Medulla oblongata (tissue), 1 donor: ENCODE measurements around the gene COG5.

Source experiments
- DNase-seq: peaks from one replicate; pipeline ENCODE4 v3.0.0-alpha.2; 2015; ENCODE audit errors: extremely low spot score

The COG5 gene

DNA sequence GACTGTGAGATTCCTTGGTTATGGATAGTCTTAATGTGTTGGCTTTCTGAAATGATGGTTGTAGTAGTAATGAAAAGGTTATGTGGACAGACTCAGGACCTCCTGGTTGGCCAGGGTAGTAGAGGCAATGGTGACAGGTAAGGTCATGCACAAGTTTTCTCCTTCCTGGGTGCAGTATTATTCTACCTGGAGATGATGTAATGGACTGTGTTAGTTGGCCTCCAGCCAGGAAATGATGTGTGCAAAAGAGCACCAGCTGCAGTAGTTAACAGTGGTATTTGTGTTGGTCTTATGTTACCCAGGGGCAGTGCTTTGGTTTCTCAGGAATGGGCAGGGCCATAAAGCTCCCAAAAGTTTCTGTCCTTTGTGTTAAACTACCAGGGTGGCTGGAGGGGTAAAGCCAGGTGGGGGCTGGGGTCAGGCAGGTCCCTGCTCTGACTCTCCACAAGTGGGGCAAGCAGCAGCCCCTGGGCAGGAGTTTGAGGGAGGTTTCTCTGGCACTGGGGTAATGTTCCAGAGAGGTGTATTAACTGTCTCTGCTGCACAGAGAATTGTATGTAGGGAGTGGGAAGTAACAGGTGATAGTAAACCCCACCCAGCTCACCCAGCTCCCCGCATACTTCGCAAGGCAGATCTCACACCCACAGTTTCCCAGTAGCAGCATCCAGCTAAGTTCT is 57.6 kb downstream of the COG5 start:
- DNase-seq: no peak

GRCh38 chr7:107505362-107505761 is 58.4 kb downstream of the COG5 start:
- no peak for DNase-seq

DNA sequence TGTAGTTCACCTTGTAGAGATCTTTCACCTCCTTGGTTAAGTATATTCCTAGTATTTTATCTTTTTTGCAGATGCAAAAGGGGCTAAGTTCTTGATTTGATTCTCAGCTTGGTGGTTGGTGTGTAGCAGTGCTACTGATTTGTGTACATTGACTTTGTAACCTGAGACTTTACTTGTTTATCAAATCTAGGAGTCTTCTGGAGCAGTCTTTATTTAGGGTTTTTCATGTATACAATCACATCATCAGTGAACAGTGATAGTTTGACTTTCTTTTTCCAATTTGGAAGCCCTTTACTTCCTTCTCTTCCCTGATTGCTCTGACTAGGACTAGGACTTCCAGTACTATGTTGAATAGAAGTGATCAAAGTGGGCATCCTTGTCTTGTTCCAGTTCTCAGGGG is 60.0 kb downstream of the COG5 start:
- DNase-seq: no peak

GRCh38 chr7:107502797-107503196 is 60.9 kb downstream of the COG5 start:
- no peak for DNase-seq

DNA sequence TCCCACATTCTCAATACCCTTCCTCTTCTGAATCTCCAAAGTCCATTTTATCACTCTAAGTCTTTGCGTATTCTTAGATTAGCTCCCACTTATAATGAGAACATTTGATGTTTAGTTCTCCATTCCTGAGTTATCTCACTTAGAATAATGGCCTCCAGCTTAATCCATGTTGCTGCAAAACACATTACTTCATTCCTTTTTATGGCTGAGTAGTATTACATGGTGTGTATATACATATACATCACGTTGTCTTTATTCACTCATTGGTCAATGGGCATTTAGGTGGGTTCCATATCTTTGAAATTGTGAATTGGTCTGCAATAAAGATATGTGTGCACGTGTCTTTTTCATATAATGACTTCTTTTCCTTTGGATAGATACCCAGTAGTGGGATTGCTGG is 61.6 kb downstream of the COG5 start:
- DNase-seq: no peak

- DNase-seq: peak; percentile 40
These were observed 62.1 kb downstream of the COG5 start for GRCh38 chr7:107501593-107501992.

- no peak for DNase-seq
These were observed 64.0 kb downstream of the COG5 start for GRCh38 chr7:107499731-107500130.

DNA sequence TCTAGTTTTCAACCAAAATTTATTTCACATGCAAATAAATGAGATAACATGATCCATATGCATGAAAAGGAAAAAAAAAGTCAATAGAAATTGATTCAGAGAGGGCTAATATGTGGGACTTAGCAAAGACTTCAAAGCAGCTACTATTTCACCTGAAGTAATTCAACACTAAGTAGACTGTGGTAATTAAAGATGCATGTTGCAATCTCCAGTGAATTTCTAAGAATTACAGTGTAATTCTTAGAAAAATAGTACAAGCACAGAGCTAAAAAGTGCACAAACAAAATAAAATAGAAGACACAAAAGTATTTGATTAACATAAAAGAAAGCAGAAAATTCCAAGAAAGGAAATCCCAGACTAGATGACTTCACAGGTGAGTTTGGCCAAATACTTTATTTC is 68.2 kb downstream of the COG5 start:
- no peak for DNase-seq

DNA sequence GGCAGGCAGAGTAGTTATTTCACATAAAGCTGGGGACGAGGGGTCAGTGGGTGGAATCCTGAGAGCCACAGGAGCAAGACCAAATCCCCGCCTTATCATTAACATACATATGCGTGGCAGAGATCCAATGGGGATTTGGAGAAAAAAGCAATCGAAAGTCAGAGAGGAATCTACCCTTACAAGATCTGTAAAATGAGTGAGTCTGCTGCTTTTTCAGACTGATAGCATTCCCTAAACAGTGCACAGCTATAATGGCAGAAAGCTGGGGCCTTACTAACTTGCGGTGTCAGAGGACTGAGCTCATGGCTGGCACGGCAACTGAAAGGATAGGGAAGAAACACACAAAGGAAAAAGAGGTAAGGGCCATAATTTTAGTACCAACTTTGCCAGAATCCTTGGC is 68.8 kb downstream of the COG5 start:
- DNase-seq: no peak

GRCh38 chr7:107494315-107494751 is 69.4 kb downstream of the COG5 start:
- no peak for DNase-seq

GRCh38 chr7:107492875-107493274 is 70.8 kb downstream of the COG5 start:
- DNase-seq: no peak

- DNase-seq: no peak
These were observed 77.7 kb downstream of the COG5 start for GRCh38 chr7:107486041-107486440.

GRCh38 chr7:107482571-107482970 is 81.1 kb downstream of the COG5 start:
- no peak for DNase-seq

GRCh38 chr7:107480932-107481331 is 82.8 kb downstream of the COG5 start:
- DNase-seq: no peak

DNA sequence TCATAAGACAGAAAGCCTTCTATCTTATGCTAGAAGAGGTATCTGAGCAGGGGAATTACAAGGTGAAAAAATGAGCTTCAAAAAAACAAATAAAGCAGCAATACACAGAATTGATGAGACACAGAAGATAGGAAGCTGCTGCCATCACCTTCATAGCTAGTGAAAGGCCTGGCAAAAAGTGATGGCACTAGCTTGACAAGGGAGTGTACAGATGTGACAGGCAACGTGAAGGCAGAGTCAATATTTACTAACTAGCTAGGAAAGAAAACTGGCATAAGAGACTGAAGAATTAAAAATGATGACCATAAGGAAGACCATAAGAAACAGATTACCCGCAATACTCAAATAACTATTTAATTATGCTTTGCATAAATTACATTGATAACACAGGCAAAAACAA is 84.4 kb downstream of the COG5 start:
- DNase-seq: no peak

GRCh38 chr7:107474104-107474521 is 89.6 kb downstream of the COG5 start:
- DNase-seq: no peak

- no peak for DNase-seq
These were observed 91.6 kb downstream of the COG5 start for GRCh38 chr7:107472116-107472515.

- peak; percentile 27 for DNase-seq
These were observed 92.2 kb downstream of the COG5 start for GRCh38 chr7:107471292-107472070.

GRCh38 chr7:107469929-107470328 is 93.8 kb downstream of the COG5 start, which contains the start of gene GPR22:
GPR22 (plus strand) TSS chr7:107470057; CDS start chr7:107474061, 4,004 bp downstream.
- peak; percentile 22 for DNase-seq

- DNase-seq: no peak
These were observed 94.9 kb downstream of the COG5 start for GRCh38 chr7:107468824-107469223.

- no peak for DNase-seq
These were observed 95.7 kb downstream of the COG5 start for GRCh38 chr7:107467972-107468371.

GRCh38 chr7:107464666-107465226 is 99.0 kb downstream of the COG5 start:
- DNase-seq: peak; percentile 14
